GM18520 (cell line): ENCODE data around the gene CENPC.

Experiments used
- ATAC-seq: cut with Tn5 transposase; IDR thresholded peaks from one replicate; pipeline ENCODE4 v1.9.1; 2021; ENCODE audit not compliant: unreplicated experiment

CENPC gene, protein sequence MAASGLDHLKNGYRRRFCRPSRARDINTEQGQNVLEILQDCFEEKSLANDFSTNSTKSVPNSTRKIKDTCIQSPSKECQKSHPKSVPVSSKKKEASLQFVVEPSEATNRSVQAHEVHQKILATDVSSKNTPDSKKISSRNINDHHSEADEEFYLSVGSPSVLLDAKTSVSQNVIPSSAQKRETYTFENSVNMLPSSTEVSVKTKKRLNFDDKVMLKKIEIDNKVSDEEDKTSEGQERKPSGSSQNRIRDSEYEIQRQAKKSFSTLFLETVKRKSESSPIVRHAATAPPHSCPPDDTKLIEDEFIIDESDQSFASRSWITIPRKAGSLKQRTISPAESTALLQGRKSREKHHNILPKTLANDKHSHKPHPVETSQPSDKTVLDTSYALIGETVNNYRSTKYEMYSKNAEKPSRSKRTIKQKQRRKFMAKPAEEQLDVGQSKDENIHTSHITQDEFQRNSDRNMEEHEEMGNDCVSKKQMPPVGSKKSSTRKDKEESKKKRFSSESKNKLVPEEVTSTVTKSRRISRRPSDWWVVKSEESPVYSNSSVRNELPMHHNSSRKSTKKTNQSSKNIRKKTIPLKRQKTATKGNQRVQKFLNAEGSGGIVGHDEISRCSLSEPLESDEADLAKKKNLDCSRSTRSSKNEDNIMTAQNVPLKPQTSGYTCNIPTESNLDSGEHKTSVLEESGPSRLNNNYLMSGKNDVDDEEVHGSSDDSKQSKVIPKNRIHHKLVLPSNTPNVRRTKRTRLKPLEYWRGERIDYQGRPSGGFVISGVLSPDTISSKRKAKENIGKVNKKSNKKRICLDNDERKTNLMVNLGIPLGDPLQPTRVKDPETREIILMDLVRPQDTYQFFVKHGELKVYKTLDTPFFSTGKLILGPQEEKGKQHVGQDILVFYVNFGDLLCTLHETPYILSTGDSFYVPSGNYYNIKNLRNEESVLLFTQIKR

DNA sequence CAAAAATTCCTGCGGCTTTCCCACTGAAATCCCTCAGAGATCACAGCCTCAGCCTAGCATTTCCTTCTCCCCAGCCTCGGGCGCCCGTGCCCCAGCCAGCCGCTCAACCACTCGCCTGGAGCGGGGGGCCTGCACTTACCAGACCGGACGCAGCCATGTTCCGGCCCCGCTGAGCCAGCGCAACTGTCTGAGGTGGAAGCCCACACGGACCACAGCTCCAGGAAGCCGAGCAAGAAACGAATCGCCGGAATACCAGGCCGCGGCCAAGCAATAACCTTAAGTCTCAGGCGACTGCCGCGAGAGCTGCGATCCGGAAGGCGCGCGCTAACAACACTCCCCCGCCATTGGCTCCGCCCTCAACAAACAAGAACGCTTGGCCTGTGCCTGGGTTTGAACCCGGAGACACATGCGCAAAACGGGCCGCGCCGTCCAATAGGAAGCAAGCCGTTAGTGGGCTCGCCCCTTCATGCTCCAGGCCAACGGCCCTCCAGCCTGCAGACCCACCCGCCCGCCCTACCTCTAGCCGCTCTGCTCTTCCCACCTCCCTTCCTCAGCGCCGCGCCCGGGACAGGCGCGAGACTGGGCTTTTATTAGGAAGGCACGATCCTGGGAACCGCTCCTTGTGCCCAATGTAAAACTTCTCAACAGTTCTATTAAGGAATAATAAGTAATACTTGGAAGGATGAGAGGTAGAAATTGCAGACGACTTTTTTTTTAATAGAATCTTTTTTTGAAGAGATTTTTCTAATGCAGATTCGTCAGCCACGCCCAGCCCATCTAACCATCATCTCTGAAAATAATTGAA lies at the start of gene CENPC:
CENPC (minus strand) TSS at position 305 of the 805 bp plus-strand sequence; CDS start at position 157, 148 bp downstream.
- peak; percentile 94 for ATAC-seq

GRCh38 chr4:67593741-67594175 lies 48.5 kb upstream of the CENPC start:
- ATAC-seq = no peak

DNA sequence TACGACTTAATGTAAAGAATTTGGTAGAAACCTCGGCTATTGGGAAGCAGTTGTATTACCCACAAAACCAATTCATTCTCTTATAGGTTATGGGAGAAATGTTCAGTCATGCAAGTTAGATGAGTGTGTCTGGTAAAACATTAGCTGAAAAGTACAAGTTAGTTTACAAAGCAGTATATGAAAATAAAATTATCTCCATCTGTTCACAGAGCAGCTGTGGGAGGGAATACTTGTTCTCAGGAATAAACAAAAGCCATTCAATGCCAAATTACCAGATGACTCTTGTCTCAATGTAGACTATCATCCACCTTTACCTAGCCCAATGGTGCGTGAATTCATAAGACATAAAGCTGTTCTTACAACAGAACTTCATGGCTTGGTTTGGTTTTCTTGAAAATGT lies 41.9 kb upstream of the CENPC start:
- no peak for ATAC-seq

GRCh38 chr4:67584496-67584895 lies 39.2 kb upstream of the CENPC start:
- no peak for ATAC-seq

DNA sequence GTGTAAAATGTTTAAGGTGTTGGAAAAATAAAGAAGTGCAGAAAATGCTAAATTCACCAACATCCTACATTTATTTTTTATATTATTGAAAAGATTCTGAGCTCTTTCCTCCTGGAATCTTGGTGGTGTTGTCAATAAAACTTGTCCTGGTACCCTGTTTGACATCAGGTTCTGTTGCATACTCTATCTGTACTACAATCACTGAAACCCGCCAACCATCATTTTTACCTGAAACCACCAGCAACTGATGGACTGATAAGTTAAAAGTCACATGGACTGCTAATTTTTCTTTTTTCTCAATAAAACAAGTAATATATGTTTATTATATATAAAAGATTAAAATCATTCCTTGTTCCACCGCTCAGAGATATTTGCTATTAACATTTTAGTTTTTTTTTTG lies 36.6 kb upstream of the CENPC start:
- no peak for ATAC-seq

- no peak for ATAC-seq
Measured at GRCh38 chr4:67581208-67581857, 36.0 kb upstream of the CENPC start.

DNA sequence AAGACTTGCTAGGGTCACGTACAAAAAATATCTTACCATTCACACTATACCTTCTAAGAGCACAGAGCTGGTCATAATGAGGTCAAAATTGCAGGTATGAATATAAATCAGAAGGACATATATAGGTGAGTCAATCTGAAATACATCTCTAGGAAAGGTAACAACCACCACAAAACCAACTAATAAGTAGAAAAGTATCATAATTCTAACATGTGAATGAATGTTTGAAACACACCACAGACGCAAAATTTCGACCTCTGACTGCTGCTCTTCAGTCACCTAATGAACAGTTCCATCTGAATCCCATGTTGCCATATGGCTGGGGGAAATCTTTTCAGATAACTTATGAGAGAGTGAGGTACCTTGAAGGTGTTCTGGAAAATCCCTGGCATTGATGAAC lies 35.3 kb upstream of the CENPC start:
- peak; percentile 36 for ATAC-seq

DNA sequence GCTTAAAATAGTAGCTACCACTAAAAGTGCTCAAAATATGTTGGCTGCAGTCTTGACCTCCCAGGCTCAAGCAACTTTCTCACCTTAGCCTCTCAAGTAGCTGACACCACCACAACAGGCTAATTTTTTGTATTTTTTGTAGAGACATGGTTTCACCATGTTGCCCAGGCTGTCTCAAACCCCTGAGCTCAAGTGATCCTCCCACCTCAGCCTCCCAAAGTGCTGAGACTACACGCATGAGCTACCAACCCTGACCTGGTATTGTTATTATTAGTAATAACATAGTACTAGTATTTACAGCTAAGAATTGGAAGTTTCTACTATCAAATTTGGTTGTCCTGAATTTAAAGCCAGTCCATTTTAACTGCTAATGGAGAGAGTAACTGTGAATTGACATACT lies 31.2 kb upstream of the CENPC start:
- ATAC-seq = peak; percentile 24

DNA sequence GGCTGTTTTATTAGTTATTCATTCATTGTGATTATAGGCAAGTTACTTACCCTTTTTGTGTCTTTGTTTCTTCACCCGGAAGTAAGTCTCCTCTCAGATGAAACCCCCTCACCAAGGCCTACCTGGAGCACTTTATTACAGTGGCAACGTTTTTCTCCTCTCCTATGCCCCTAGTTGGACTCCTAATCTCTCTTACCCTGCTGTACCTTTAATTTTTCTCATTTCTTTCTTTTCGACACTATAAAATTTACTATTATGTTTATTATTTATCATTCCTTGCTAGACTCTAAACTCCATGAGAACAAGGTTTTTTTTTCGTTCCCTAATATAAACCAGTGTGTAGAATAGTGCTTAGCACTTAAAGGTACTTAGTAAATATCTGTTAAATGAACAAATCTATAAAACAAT lies 30.8 kb upstream of the CENPC start:
- ATAC-seq = no peak

GRCh38 chr4:67575232-67576058 lies 30.1 kb upstream of the CENPC start:
- ATAC-seq = peak; percentile 84

DNA sequence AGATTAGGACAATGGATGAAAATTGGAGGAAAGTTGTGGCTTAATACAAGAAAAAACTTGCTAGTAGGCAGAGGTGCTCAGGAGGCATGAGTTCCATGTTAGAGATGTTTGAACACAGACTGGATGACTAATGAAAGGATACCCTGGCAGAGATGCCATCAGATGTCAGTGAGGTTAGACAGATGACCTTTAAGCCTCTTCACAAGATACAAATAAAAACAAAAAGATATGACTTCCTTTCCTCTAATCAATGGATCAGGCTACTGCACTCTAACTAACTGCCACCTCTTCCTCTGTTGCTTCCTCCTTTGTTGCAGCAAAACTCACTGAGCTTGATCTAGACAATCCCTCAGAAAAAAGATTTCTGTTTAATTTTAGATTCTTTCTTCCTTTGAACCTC lies 27.9 kb upstream of the CENPC start:
- ATAC-seq = no peak

DNA sequence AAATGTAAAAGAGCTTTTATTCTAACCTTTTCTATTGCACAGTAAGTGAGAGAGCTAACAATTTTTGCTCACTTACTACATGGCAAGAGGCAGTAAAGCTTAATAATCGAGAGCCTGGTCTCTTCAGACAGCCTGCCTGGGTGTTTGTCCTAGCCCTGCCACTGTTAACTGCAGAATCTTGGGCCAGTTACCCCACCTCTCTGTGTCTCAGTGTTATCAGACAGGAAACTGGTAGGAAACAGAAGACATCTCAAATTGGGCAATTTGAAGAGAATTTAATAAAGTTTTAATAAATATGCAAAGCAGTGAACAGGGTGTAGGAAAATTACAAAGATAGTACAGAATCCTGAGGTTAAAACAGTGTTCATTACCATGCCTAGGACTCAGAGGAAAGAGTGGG lies 26.7 kb upstream of the CENPC start:
- ATAC-seq = no peak

GRCh38 chr4:67570537-67570936 lies 25.2 kb upstream of the CENPC start:
- no peak for ATAC-seq

DNA sequence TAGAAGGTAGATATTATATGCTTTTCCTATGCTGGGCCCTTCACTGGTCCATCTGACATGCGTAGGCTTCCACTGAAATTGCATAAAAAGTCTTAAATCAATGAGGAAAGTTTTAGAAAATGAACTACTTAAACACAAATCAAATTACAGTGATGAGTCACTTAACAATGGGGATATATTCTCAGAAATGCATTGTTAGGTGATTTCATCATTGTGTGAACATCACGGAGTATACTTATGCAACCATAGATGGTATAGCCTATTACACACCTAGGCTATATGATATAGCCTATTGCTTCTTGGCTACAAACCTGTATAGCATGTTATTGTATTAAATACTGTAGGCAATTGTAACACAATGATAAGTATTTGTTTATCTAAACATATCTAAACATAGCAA lies 23.5 kb upstream of the CENPC start:
- ATAC-seq = no peak

- ATAC-seq = no peak
Measured at GRCh38 chr4:67566335-67566734, 21.0 kb upstream of the CENPC start.

DNA sequence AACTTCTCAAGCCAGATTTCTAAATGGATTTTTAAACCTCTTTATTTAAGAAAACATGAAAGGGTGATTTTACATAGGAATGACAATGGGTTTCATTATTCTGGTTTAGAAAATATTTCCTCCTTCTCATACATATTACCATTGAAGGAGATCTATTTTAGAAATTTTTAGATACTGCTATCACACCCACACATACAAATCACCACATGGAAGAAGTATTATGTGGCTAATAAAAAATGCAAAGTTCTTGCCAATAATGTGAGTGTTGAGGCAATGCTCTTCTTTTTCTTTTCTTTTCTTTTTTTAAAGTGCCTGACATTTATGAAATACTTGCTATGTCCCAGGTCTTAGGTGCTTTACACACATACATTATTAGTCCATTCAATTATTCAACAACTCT lies 20.0 kb upstream of the CENPC start:
- ATAC-seq = no peak

- peak; percentile 46 for ATAC-seq
Measured at GRCh38 chr4:67558493-67558892, 13.2 kb upstream of the CENPC start, which contains the start of gene STAP1. Gene STAP1, plus strand, starts transcription at chr4:67558727. Its CDS starts 83 bp downstream, at chr4:67558810.

DNA sequence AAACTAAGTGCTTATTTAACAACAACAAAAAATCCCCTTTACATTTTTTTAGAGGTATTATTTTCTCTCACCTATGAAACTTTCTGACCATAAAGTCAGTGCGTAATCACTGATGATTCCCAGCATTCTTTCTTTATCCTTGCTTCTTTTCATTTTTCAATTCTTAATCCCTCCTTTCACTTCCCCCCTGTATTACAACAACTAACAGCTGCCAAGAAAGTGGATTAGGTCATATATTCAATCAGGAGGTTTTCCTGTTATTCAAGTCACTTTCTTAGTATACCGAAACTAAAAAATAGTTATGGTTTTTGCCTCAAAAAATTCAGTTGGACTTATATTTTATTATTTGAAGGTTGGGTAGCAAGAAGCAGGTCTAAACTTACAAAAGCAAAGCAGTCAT lies 11.1 kb upstream of the CENPC start:
- no peak for ATAC-seq

DNA sequence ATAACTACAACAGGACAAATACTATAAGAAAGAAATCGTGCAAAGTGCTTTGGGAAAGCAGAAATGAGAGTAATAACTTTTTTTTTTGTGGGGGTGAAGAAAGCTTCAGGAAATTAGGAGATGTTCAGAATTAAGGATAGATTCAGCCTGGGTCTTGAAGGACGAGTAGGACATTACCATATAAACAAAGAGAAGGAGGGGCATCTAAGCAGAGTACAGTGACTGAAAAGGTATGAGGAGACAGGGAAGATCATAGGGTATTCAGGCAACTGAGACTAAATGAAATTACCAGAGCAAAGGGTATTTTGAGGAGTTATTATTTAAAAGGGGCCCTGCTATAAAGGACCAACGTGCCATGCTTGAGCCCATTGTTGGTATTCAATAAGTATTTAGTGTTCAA lies 10.1 kb upstream of the CENPC start:
- no peak for ATAC-seq

DNA sequence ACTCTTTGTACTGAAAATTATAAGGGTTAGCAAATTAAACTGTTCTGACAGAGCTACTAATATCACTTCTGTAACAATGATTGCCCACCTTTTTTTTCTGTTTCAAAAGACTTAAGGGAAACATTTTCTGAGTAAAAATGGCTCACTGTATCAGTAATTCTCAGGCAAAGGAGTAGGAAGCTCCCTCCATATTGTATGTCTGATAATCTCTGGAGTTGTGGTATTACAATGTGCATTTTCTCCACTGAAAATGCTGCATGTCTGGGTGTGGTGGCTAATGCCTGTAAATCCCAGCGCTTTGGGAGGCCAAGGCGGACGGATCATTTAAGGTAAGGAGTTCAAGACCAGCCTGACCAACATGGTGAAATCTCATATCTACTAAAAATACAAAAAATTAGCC lies 8.8 kb upstream of the CENPC start:
- no peak for ATAC-seq
